ENCODE results near the gene IL1RAPL1. TPM values are rescaled to one million over a fixed set of nuclear protein-coding genes. Genes with fewer than 3 reads are reported as not detected.

IL1RAPL1 gene
- total RNA-seq, 2 experiments from 2014 or later: not detected

DNA sequence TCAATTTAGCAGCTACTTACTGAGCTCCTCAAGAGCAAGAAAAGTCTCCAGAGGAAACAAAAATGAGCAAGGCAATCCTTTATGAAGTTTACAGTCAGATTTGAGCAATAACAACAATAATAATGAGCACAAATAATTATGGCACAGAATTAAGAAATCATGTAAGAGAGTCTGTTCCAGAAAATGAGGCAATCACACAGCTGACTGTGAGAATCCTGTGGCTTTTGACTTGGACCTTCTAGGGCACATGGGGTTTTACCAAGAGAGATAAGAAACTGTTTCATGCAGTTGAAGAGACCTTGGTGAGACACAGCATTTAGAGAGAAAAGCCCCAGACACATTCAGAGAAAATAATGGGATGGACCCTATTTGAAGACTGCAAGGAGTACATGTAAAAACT is 1265.5 kb downstream of the IL1RAPL1 start:
- Histone ChIP-seq H3K4me1 (ENCODE audit: insufficient read depth, low read length) (no peaks in the 10 kb centered on the region), H3K9me3 (ENCODE audit: control insufficient read depth in 1 of 2, insufficient read depth in 1 of 2, low read length in 2 of 2) (no peaks in the 10 kb centered on the region), H3K4me3 (ENCODE audit: low read length) (no peak overlapping the region), H3K36me3 (ENCODE audit: insufficient read depth, low read length) (no peaks in the 10 kb centered on the region), H3K27me3 (ENCODE audit: control insufficient read depth in 1 of 2, insufficient read depth in 2 of 2, low read length in 2 of 2) (no peaks in the 10 kb centered on the region), H3K27ac (ENCODE audit: low read depth in 1 of 2, low read length in 2 of 2) (no peak overlapping the region)
- no peaks in the 10 kb centered on the region for H3K4me1 Mint-ChIP-seq (ENCODE audit: low read depth)
- no peaks in the 10 kb centered on the region for H3K27me3 Mint-ChIP-seq
- ChIA-PET CTCF (no interaction called here), POLR2A (no interaction called here)
- no peak overlapping the region for H3K4me3 Mint-ChIP-seq
- H3K27ac Mint-ChIP-seq: no peak overlapping the region
- intact Hi-C loops (cut with DNase I, micrococcal nuclease): no loop called here
- TF ChIP-seq, protein P1, sequence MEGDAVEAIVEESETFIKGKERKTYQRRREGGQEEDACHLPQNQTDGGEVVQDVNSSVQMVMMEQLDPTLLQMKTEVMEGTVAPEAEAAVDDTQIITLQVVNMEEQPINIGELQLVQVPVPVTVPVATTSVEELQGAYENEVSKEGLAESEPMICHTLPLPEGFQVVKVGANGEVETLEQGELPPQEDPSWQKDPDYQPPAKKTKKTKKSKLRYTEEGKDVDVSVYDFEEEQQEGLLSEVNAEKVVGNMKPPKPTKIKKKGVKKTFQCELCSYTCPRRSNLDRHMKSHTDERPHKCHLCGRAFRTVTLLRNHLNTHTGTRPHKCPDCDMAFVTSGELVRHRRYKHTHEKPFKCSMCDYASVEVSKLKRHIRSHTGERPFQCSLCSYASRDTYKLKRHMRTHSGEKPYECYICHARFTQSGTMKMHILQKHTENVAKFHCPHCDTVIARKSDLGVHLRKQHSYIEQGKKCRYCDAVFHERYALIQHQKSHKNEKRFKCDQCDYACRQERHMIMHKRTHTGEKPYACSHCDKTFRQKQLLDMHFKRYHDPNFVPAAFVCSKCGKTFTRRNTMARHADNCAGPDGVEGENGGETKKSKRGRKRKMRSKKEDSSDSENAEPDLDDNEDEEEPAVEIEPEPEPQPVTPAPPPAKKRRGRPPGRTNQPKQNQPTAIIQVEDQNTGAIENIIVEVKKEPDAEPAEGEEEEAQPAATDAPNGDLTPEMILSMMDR (IDR thresholded peaks at IDR 0.05): no peak
- no peak for ATAC-seq (ENCODE audit: poor library complexity)
- H3K9me3 Mint-ChIP-seq: no peaks in the 10 kb centered on the region
- H3K36me3 Mint-ChIP-seq (ENCODE audit: low read depth): no peaks in the 10 kb centered on the region
- no peak for DNase-seq

DNA sequence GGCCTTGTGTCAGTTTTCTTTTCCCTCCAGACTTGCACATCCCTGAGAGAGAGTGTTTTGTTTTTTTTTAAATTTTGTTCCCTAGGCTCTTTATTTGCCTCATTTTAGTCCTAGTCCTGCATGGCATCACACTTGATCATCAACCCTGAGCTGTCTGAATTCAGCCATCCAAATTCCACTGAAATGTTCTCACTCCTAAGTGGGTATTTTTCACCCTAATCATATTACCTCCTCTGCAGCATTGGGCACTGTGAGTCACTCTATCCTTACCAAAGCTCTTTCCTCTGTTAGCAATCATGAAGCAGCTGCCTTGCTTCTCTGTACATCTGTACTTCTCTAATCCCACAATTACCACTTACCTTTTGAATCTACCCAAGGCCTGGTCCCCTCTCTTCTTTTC is 1271.5 kb downstream of the IL1RAPL1 start:
- Mint-ChIP-seq H3K9me3 (no peaks in the 10 kb centered on the region), H3K36me3 (ENCODE audit: low read depth) (no peaks in the 10 kb centered on the region), H3K4me1 (ENCODE audit: low read depth) (no peaks in the 10 kb centered on the region), H3K4me3 (no peak overlapping the region), H3K27ac (no peak overlapping the region), H3K27me3 (no peaks in the 10 kb centered on the region)
- intact Hi-C loops (cut with DNase I, micrococcal nuclease): no loop called here
- ChIA-PET POLR2A (no interaction called here), CTCF (no interaction called here)
- no peaks in the 10 kb centered on the region for H3K36me3 ChIP-seq (ENCODE audit: insufficient read depth, low read length)
- TF ChIP-seq, protein P1 (IDR thresholded peaks at IDR 0.05): no peak
- no peak overlapping the region for H3K27ac ChIP-seq (ENCODE audit: low read depth in 1 of 2, low read length in 2 of 2)
- H3K4me3 ChIP-seq (ENCODE audit: low read length): no peak overlapping the region
- no peaks in the 10 kb centered on the region for H3K27me3 ChIP-seq (ENCODE audit: control insufficient read depth in 1 of 2, insufficient read depth in 2 of 2, low read length in 2 of 2)
- ATAC-seq (ENCODE audit: poor library complexity) (no peak), DNase-seq (no peak)
- H3K4me1 ChIP-seq (ENCODE audit: insufficient read depth, low read length): no peaks in the 10 kb centered on the region
- no peaks in the 10 kb centered on the region for H3K9me3 ChIP-seq (ENCODE audit: control insufficient read depth in 1 of 2, insufficient read depth in 1 of 2, low read length in 2 of 2)

- intact Hi-C loops (cut with DNase I, micrococcal nuclease): no loop called here
- H3K27me3 ChIP-seq (ENCODE audit: control insufficient read depth in 1 of 2, insufficient read depth in 2 of 2, low read length in 2 of 2): no peaks in the 10 kb centered on the region
- H3K4me1 Mint-ChIP-seq (ENCODE audit: low read depth): no peaks in the 10 kb centered on the region
Measured at GRCh38 chrX:29862126-29862677, 1275.0 kb downstream of the IL1RAPL1 start.

More at GRCh38 chrX:29862126-29862677, 1275.0 kb downstream of the IL1RAPL1 start:
- CTCF ChIA-PET: no interaction called here
- H3K36me3 Mint-ChIP-seq (ENCODE audit: low read depth): no peaks in the 10 kb centered on the region
- no peak for ATAC-seq (ENCODE audit: poor library complexity)
- H3K4me1 ChIP-seq (ENCODE audit: insufficient read depth, low read length): no peaks in the 10 kb centered on the region
- no peaks in the 10 kb centered on the region for H3K9me3 ChIP-seq (ENCODE audit: control insufficient read depth in 1 of 2, insufficient read depth in 1 of 2, low read length in 2 of 2)
- H3K9me3 Mint-ChIP-seq: no peaks in the 10 kb centered on the region
- no peak overlapping the region for H3K27ac ChIP-seq (ENCODE audit: low read depth in 1 of 2, low read length in 2 of 2)
- POLR2A ChIA-PET: no interaction called here
- H3K4me3 Mint-ChIP-seq: no peak overlapping the region
- DNase-seq: no peak
- H3K4me3 ChIP-seq (ENCODE audit: low read length): no peak overlapping the region
- no peak overlapping the region for H3K27ac Mint-ChIP-seq
- H3K36me3 ChIP-seq (ENCODE audit: insufficient read depth, low read length): no peaks in the 10 kb centered on the region
- TF ChIP-seq, protein P1 (IDR thresholded peaks at IDR 0.05): no peak
- H3K27me3 Mint-ChIP-seq: no peaks in the 10 kb centered on the region

Data from CD4-positive, alpha-beta T cell (primary cell).